HG02623 (cell line): ENCODE measurements around the gene ZFYVE28.

ENCODE experiments used
- ATAC-seq: cut with Tn5 transposase; IDR thresholded peaks from one replicate; pipeline ENCODE4 v1.9.1; 2021; ENCODE audit warnings: moderate library complexity; ENCODE audit not compliant: unreplicated experiment

The ZFYVE28 gene

GRCh38 chr4:2371765-2372487, 46.5 kb downstream of the ZFYVE28 start:
- no peak for ATAC-seq

GRCh38 chr4:2370597-2371320, 47.7 kb downstream of the ZFYVE28 start:
- ATAC-seq: no peak

- no peak for ATAC-seq
Measured at GRCh38 chr4:2368746-2369437, 49.6 kb downstream of the ZFYVE28 start.

GRCh38 chr4:2367626-2368025, 50.8 kb downstream of the ZFYVE28 start:
- no peak for ATAC-seq

- no peak for ATAC-seq
Measured at GRCh38 chr4:2366252-2367192, 51.9 kb downstream of the ZFYVE28 start.

- ATAC-seq: no peak
Measured at GRCh38 chr4:2365913-2366210, 52.6 kb downstream of the ZFYVE28 start.

- no peak for ATAC-seq
Measured at GRCh38 chr4:2365054-2365912, 53.2 kb downstream of the ZFYVE28 start.

- no peak for ATAC-seq
Measured at GRCh38 chr4:2364654-2365053, 53.8 kb downstream of the ZFYVE28 start.

GRCh38 chr4:2363951-2364653, 54.3 kb downstream of the ZFYVE28 start:
- no peak for ATAC-seq

- ATAC-seq: no peak
Measured at GRCh38 chr4:2363056-2363721, 55.3 kb downstream of the ZFYVE28 start.

GRCh38 chr4:2362266-2363055, 56.0 kb downstream of the ZFYVE28 start:
- ATAC-seq: no peak

GRCh38 chr4:2361366-2362265, 56.8 kb downstream of the ZFYVE28 start:
- ATAC-seq: no peak

- ATAC-seq: no peak
Measured at GRCh38 chr4:2360396-2360730, 58.1 kb downstream of the ZFYVE28 start.

- ATAC-seq: no peak
Measured at GRCh38 chr4:2359591-2360395, 58.7 kb downstream of the ZFYVE28 start.

GRCh38 chr4:2357821-2358745, 60.4 kb downstream of the ZFYVE28 start:
- no peak for ATAC-seq
